ENCODE measurements around the gene IFITM10.
A peak's percentile ranks its signal among the peaks of the same experiment; 100 is the strongest.

The IFITM10 gene

GRCh38 chr11:1759151-1759850, 8.9 kb upstream of the IFITM10 start:
- Histone ChIP-seq H3K9me3 (ENCODE audit: control insufficient read depth, insufficient read depth, low read depth, low read length) (no peaks in the 10 kb centered on the region), H3K4me1 (ENCODE audit: control insufficient read depth, insufficient read depth, low read length) (no peaks in the 10 kb centered on the region; the same call in 1 of the 2 replicates), H3K4me3 (ENCODE audit: low read depth, low read length) (no peak overlapping the region), H3K36me3 (ENCODE audit: control insufficient read depth in 2 of 2, insufficient read depth in 1 of 2, low read length in 2 of 2) (peaks cover 0 to 76% of the 10 kb centered on the region in 2 experiments; a peak in 1 of 3 replicates), H3K27ac (ENCODE audit: extremely low read depth, low read depth, low read length) (no peak overlapping the region)
- no peak for TF ChIP-seq ZNF311 (tag by site-specific recombination; IDR thresholded peaks at IDR 0.05; ENCODE audit: borderline replicate concordance)
- no peak for TF ChIP-seq ZNF600 (tag by site-specific recombination; IDR thresholded peaks at IDR 0.05)
- TF ChIP-seq ZNF155 (tag by site-specific recombination; IDR thresholded peaks at IDR 0.05) = no peak
- no peak for TF ChIP-seq KLF1 (tag by site-specific recombination; IDR thresholded peaks at IDR 0.05)
- no peak for TF ChIP-seq ZNF426 (tag by site-specific recombination; IDR thresholded peaks at IDR 0.05)
- no peak for TF ChIP-seq HOXA7 (CRISPR knock-in tag; IDR thresholded peaks at IDR 0.05; ENCODE audit: borderline replicate concordance)
- no peak for TF ChIP-seq ZFP37 (tag by site-specific recombination; IDR thresholded peaks at IDR 0.05)
- TF ChIP-seq PRDM6 (tag by site-specific recombination; IDR thresholded peaks at IDR 0.05) = no peak
- ChIA-PET POLR2A (no interaction called here), CTCF (no interaction called here)

- H3K9me3 ChIP-seq (ENCODE audit: control insufficient read depth, insufficient read depth, low read depth, low read length) = no peaks in the 10 kb centered on the region
- ChIA-PET CTCF (no interaction called here), POLR2A (no interaction called here)
- H3K4me3 ChIP-seq (ENCODE audit: low read depth, low read length) = no peak overlapping the region
- H3K27ac ChIP-seq (ENCODE audit: extremely low read depth, low read depth, low read length) = no peak overlapping the region
- TF ChIP-seq TRIM28 (IDR thresholded peaks at IDR 0.05; ENCODE audit: borderline replicate concordance, low read length) (no peak), ZNF10 (tag by site-specific recombination; IDR thresholded peaks at IDR 0.05) (peak; percentile 28; the same call in 1 of the 2 replicates)
- no peaks in the 10 kb centered on the region; the same call in 1 of the 2 replicates for H3K4me1 ChIP-seq (ENCODE audit: control insufficient read depth, insufficient read depth, low read length)
- H3K36me3 ChIP-seq (ENCODE audit: control insufficient read depth in 2 of 2, insufficient read depth in 1 of 2, low read length in 2 of 2) = peaks cover 0 to 80% of the 10 kb centered on the region in 2 experiments; a peak in 1 of 3 replicates
These were observed 8.3 kb upstream of the IFITM10 start for GRCh38 chr11:1758611-1759150.

- Histone ChIP-seq H3K36me3 (ENCODE audit: control insufficient read depth in 2 of 2, insufficient read depth in 1 of 2, low read length in 2 of 2) (peaks cover 0 to 86% of the 10 kb centered on the region in 2 experiments; a peak in 1 of 3 replicates), H3K9me3 (ENCODE audit: control insufficient read depth, insufficient read depth, low read depth, low read length) (no peaks in the 10 kb centered on the region), H3K4me3 (ENCODE audit: low read depth, low read length) (no peak overlapping the region), H3K27ac (ENCODE audit: extremely low read depth, low read depth, low read length) (no peak overlapping the region), H3K4me1 (ENCODE audit: control insufficient read depth, insufficient read depth, low read length) (no peaks in the 10 kb centered on the region; the same call in 1 of the 2 replicates)
- peak; percentile 53 for TF ChIP-seq EGR2 (tag by site-specific recombination; IDR thresholded peaks at IDR 0.05; ENCODE audit: low read depth)
- no peak for TF ChIP-seq ZNF76 (tag by site-specific recombination; IDR thresholded peaks at IDR 0.05; ENCODE audit: borderline replicate concordance, low read depth)
- CTCF ChIA-PET = interaction anchor here (0.7 kb wide), 1 partner anchor 75 kb away, joined by 3 read pairs; no protein-coding TSS in a partner anchor
- POLR2A ChIA-PET = no interaction called here
These were observed 7.6 kb upstream of the IFITM10 start for GRCh38 chr11:1757861-1758610.

GRCh38 chr11:1756791-1757771, 6.7 kb upstream of the IFITM10 start:
- Histone ChIP-seq H3K4me3 (ENCODE audit: low read depth, low read length) (no peak overlapping the region), H3K9me3 (ENCODE audit: control insufficient read depth, insufficient read depth, low read depth, low read length) (no peaks in the 10 kb centered on the region), H3K27ac (ENCODE audit: extremely low read depth, low read depth, low read length) (no peak overlapping the region), H3K4me1 (ENCODE audit: control insufficient read depth, insufficient read depth, low read length) (no peaks in the 10 kb centered on the region), H3K36me3 (ENCODE audit: control insufficient read depth in 2 of 2, insufficient read depth in 1 of 2, low read length in 2 of 2) (peaks cover 0 to 94% of the 10 kb centered on the region in 2 experiments; a peak in 1 of 3 replicates)
- ChIA-PET POLR2A (no interaction called here), CTCF (interaction anchor here (0.7 to 1.1 kb wide), 2 partner anchors 51 to 76 kb away, joined by 3 read pairs; no protein-coding TSS in a partner anchor)
- no peak for TF ChIP-seq SALL2 (tag by site-specific recombination; IDR thresholded peaks at IDR 0.05; ENCODE audit: borderline replicate concordance)
- TF ChIP-seq HIC1 (tag by site-specific recombination; IDR thresholded peaks at IDR 0.05) = no peak
- TF ChIP-seq RBAK (tag by site-specific recombination; IDR thresholded peaks at IDR 0.05) = no peak
- no peak for TF ChIP-seq ZNF341 (tag by site-specific recombination; IDR thresholded peaks at IDR 0.05; ENCODE audit: low read depth)
- TF ChIP-seq ZNF24 (tag by site-specific recombination; IDR thresholded peaks at IDR 0.05) = no peak
- no peak for TF ChIP-seq ZNF23 (tag by site-specific recombination; IDR thresholded peaks at IDR 0.05; ENCODE audit: borderline replicate concordance)
- TF ChIP-seq MZF1 (tag by site-specific recombination; IDR thresholded peaks at IDR 0.05; ENCODE audit: borderline replicate concordance) = no peak
- TF ChIP-seq ZEB2 (tag by site-specific recombination; IDR thresholded peaks at IDR 0.05) = no peak
- TF ChIP-seq REPIN1 (tag by site-specific recombination; IDR thresholded peaks at IDR 0.05; ENCODE audit: low read depth) = no peak

Measured in HEK293 (cell line).